ENCODE results near the gene SLC25A38. TPM values are rescaled to one million over a fixed set of nuclear protein-coding genes. Genes with fewer than 3 reads are reported as not detected.

SLC25A38 gene
- total and polyA plus RNA-seq, 9 of the 15 experiments (the other 6 are each of a cell fraction or from before 2014, with no cell fraction given), result 13.5 to 51.1 (median 30.6) TPM

DNA sequence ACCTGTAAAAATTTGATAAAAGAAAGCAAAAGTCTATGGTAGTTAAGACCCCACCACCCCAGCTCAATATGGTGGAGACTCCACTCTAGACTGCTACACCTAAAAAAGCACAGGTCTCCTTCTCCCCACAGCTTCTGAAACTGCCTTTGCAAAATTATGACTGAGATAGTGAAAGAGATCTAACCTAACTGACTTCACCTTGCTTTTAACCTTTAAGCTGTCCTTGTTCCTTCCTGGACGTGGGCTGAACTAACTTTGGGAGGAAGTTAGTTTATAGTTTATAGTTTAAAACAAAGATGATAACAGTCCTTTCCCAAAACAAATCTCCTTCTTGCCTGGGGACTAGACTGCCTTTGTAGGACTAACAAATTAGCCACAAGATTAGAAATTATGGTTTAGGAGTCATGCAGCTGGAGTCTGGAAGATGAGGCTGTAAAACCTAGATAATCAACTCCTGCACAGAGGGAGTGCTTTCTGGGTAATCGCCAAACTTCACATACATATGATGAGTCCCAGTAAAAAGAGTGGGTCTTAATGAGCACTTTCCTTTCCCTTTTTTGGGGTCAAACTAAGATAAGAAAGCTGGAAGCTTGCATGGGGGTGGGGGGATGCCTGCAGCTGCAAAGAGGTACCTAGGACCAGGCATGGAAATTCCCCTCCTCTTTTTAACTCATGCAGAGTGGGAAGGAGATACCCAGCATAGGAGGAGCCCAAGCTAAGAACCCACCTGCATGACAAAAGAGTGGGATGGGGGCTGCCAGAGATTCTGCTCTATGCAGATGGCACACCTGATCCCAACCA lies 36.2 kb upstream of the SLC25A38 start (continued):
- TF ChIP-seq, protein P1, sequence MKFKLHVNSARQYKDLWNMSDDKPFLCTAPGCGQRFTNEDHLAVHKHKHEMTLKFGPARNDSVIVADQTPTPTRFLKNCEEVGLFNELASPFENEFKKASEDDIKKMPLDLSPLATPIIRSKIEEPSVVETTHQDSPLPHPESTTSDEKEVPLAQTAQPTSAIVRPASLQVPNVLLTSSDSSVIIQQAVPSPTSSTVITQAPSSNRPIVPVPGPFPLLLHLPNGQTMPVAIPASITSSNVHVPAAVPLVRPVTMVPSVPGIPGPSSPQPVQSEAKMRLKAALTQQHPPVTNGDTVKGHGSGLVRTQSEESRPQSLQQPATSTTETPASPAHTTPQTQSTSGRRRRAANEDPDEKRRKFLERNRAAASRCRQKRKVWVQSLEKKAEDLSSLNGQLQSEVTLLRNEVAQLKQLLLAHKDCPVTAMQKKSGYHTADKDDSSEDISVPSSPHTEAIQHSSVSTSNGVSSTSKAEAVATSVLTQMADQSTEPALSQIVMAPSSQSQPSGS (CRISPR knock-in tag; IDR thresholded peaks at IDR 0.05), result no peak
- no peak for TF ChIP-seq RUNX1 (IDR thresholded peaks at IDR 0.05; ENCODE audit: low read depth)
- no peak for TF ChIP-seq SAFB2 (IDR thresholded peaks at IDR 0.05; ENCODE audit: borderline replicate concordance, low read depth, low read length, severe bottlenecking)
- TF ChIP-seq ZBTB17 (CRISPR knock-in tag; IDR thresholded peaks at IDR 0.05), result 0 out of 2 replicates have a peak, but pooled peaks have one; percentile 59
- TF ChIP-seq NBN (IDR thresholded peaks at IDR 0.05; ENCODE audit: low read depth), result no peak
- TF ChIP-seq KDM1A (IDR thresholded peaks at IDR 0.05), result peak; percentile 47 to 64; a peak in 3 of 4 replicates
- TF ChIP-seq ASH1L (IDR thresholded peaks at IDR 0.05; ENCODE audit: borderline replicate concordance, low read depth, partially characterized antibody), result no peak
- TF ChIP-seq NFXL1 (CRISPR knock-in tag; IDR thresholded peaks at IDR 0.05), result no peak
- peak; percentile 64; the same call in 1 of the 2 replicates for TF ChIP-seq EP300 (IDR thresholded peaks at IDR 0.05; ENCODE audit: low read length)
- TF ChIP-seq, protein P2, sequence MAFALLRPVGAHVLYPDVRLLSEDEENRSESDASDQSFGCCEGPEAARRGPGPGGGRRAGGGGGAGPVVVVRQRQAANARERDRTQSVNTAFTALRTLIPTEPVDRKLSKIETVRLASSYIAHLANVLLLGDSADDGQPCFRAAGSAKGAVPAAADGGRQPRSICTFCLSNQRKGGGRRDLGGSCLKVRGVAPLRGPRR (CRISPR knock-in tag; IDR thresholded peaks at IDR 0.05), result no peak
- no peak for TF ChIP-seq SAP30 (IDR thresholded peaks at IDR 0.05; ENCODE audit: borderline replicate concordance, insufficient read depth, low read depth, low read length, poor library complexity, severe bottlenecking)
- no peak for TF ChIP-seq ZNF695 (CRISPR knock-in tag; IDR thresholded peaks at IDR 0.05)
- TF ChIP-seq HDAC3 (IDR thresholded peaks at IDR 0.05; ENCODE audit: borderline replicate concordance, partially characterized antibody), result no peak
- peak; percentile 47 for TF ChIP-seq POLR2AphosphoS5 (IDR thresholded peaks at IDR 0.05; ENCODE audit: control insufficient read depth, insufficient read depth, low read depth, low read length)
- no peak for TF ChIP-seq SRF (CRISPR knock-in tag; IDR thresholded peaks at IDR 0.05)
- no peak for TF ChIP-seq ZNF146 (CRISPR knock-in tag; IDR thresholded peaks at IDR 0.05; ENCODE audit: unreplicated experiment)
- TF ChIP-seq, protein P3, sequence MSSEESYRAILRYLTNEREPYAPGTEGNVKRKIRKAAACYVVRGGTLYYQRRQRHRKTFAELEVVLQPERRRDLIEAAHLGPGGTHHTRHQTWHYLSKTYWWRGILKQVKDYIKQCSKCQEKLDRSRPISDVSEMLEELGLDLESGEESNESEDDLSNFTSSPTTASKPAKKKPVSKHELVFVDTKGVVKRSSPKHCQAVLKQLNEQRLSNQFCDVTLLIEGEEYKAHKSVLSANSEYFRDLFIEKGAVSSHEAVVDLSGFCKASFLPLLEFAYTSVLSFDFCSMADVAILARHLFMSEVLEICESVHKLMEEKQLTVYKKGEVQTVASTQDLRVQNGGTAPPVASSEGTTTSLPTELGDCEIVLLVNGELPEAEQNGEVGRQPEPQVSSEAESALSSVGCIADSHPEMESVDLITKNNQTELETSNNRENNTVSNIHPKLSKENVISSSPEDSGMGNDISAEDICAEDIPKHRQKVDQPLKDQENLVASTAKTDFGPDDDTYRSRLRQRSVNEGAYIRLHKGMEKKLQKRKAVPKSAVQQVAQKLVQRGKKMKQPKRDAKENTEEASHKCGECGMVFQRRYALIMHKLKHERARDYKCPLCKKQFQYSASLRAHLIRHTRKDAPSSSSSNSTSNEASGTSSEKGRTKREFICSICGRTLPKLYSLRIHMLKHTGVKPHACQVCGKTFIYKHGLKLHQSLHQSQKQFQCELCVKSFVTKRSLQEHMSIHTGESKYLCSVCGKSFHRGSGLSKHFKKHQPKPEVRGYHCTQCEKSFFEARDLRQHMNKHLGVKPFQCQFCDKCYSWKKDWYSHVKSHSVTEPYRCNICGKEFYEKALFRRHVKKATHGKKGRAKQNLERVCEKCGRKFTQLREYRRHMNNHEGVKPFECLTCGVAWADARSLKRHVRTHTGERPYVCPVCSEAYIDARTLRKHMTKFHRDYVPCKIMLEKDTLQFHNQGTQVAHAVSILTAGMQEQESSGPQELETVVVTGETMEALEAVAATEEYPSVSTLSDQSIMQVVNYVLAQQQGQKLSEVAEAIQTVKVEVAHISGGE (CRISPR knock-in tag; IDR thresholded peaks at IDR 0.05), result peak in 1 of 3 experiments; percentile 35; a peak in 1 of 6 replicates

All from K562 (cell line).